ENCODE measurements around the gene CIP2A. TPM values are rescaled to one million over a fixed set of nuclear protein-coding genes. Genes with fewer than 3 reads are reported as not detected.

CIP2A gene
- total and polyA plus RNA-seq, 2 of the 13 experiments (the other 11 are each of a cell fraction or from before 2014, with no cell fraction given): 7.8 to 36.9 TPM

DNA sequence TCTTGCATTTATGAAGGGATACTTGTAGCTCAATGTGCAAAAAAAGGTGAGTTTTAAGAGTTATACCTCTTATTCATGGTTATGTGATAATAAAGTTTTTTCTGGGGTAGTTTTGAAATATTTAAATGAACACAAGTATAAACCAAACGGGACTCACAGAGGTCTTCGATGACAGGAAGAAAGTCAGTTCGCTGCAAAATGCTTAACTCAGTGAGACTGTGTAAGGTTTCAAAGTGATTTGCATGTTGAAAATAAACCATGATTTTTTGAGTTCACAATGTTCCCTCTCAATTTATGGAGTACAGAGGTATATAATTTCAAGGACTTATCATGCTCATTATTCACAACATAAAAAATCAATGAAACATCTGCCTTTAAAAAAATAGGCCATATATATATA lies 42.5 kb downstream of the CIP2A start:
- H3K36me3 ChIP-seq (replicated peaks in 1 of 2; ENCODE audit: control insufficient read depth in 1 of 2, insufficient read depth in 2 of 2, low read length in 2 of 2): peaks cover 0 to 7% of the 10 kb centered on the region in 2 experiments; a peak in 1 of 5 replicates
- no peaks in the 10 kb centered on the region for H3K79me2 ChIP-seq (ENCODE audit: insufficient read depth, low read length)
- H3K4me3 ChIP-seq (replicated peaks in 1 of 3; ENCODE audit: insufficient read depth in 1 of 3, low read depth in 2 of 3, low read length in 3 of 3): no peak overlapping the region
- WGBS (ENCODE audit: low lambda C conversion rate): 99% methylated on average over 3 of the region's 3 CpGs
- no peaks in the 10 kb centered on the region for H3K4me1 ChIP-seq (ENCODE audit: insufficient read depth, low read length)
- intact Hi-C loops (cut with micrococcal nuclease; ENCODE audit: unreplicated experiment) (no loop called here), in situ Hi-C loops (cut with HindIII; ENCODE audit: extremely low pct_ligation_motif_present, low pct_unique_long_range_greater_than_20kb) (no loop called here)
- no peak for ATAC-seq
- FAIRE-seq: no peak
- H3K4me2 ChIP-seq (ENCODE audit: low read depth, low read length): no peak overlapping the region
- CTCF ChIA-PET (ENCODE audit: low intra/inter-chr PET ratio, low total read pairs): no interaction called here
- H2AFZ ChIP-seq (ENCODE audit: low read length): no peak overlapping the region
- DNase-seq (ENCODE audit: low spot score): no peak
- no peak overlapping the region for H3K9ac ChIP-seq (ENCODE audit: insufficient read depth, low read depth, low read length)
- H3K27me3 ChIP-seq (ENCODE audit: control insufficient read depth in 1 of 2, insufficient read depth in 2 of 2, low read length in 2 of 2): no peaks in the 10 kb centered on the region
- H4K20me1 ChIP-seq (ENCODE audit: insufficient read depth, low read length): no peaks in the 10 kb centered on the region
- no peak overlapping the region for H3K27ac ChIP-seq (ENCODE audit: extremely low read length, insufficient read depth, low read length)
- POLR2A ChIA-PET: no interaction called here
- BruUV-seq (replicated peaks): no TSS peak
- no peaks in the 10 kb centered on the region for H3K9me3 ChIP-seq (ENCODE audit: low read length)
- TF ChIP-seq ATF3 (CRISPR knock-in tag; IDR thresholded peaks at IDR 0.05) (no peak), MED13 (CRISPR knock-in tag; IDR thresholded peaks at IDR 0.05) (no peak), GFI1 (CRISPR knock-in tag; IDR thresholded peaks at IDR 0.05; ENCODE audit: borderline replicate concordance) (no peak), ZNF496 (CRISPR knock-in tag; IDR thresholded peaks at IDR 0.05; ENCODE audit: insufficient replicate concordance) (no peak), SYNCRIP (IDR thresholded peaks at IDR 0.05; ENCODE audit: insufficient read depth, low read depth, low read length) (no peak), BORCS8-MEF2B (CRISPR knock-in tag; IDR thresholded peaks at IDR 0.05) (no peak), ISL2 (CRISPR knock-in tag; IDR thresholded peaks at IDR 0.05) (no peak), PAXIP1 (CRISPR knock-in tag; conservative IDR thresholded peaks at IDR 0.05) (no peak), ARID3A (IDR thresholded peaks at IDR 0.05; ENCODE audit: low read depth, low read length) (no peak), ZC3H13 (CRISPR knock-in tag; IDR thresholded peaks at IDR 0.05) (no peak), ZNF883 (CRISPR knock-in tag; IDR thresholded peaks at IDR 0.05; ENCODE audit: not compliant biosample characterization) (no peak)
- TF ChIP-seq, protein P1, sequence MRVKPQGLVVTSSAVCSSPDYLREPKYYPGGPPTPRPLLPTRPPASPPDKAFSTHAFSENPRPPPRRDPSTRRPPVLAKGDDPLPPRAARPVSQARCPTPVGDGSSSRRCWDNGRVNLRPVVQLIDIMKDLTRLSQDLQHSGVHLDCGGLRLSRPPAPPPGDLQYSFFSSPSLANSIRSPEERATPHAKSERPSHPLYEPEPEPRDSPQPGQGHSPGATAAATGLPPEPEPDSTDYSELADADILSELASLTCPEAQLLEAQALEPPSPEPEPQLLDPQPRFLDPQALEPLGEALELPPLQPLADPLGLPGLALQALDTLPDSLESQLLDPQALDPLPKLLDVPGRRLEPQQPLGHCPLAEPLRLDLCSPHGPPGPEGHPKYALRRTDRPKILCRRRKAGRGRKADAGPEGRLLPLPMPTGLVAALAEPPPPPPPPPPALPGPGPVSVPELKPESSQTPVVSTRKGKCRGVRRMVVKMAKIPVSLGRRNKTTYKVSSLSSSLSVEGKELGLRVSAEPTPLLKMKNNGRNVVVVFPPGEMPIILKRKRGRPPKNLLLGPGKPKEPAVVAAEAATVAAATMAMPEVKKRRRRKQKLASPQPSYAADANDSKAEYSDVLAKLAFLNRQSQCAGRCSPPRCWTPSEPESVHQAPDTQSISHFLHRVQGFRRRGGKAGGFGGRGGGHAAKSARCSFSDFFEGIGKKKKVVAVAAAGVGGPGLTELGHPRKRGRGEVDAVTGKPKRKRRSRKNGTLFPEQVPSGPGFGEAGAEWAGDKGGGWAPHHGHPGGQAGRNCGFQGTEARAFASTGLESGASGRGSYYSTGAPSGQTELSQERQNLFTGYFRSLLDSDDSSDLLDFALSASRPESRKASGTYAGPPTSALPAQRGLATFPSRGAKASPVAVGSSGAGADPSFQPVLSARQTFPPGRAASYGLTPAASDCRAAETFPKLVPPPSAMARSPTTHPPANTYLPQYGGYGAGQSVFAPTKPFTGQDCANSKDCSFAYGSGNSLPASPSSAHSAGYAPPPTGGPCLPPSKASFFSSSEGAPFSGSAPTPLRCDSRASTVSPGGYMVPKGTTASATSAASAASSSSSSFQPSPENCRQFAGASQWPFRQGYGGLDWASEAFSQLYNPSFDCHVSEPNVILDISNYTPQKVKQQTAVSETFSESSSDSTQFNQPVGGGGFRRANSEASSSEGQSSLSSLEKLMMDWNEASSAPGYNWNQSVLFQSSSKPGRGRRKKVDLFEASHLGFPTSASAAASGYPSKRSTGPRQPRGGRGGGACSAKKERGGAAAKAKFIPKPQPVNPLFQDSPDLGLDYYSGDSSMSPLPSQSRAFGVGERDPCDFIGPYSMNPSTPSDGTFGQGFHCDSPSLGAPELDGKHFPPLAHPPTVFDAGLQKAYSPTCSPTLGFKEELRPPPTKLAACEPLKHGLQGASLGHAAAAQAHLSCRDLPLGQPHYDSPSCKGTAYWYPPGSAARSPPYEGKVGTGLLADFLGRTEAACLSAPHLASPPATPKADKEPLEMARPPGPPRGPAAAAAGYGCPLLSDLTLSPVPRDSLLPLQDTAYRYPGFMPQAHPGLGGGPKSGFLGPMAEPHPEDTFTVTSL (CRISPR knock-in tag; IDR thresholded peaks at IDR 0.05; ENCODE audit: borderline replicate concordance): no peak
- TF ChIP-seq, protein P2, sequence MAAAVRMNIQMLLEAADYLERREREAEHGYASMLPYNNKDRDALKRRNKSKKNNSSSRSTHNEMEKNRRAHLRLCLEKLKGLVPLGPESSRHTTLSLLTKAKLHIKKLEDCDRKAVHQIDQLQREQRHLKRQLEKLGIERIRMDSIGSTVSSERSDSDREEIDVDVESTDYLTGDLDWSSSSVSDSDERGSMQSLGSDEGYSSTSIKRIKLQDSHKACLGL (CRISPR knock-in tag; IDR thresholded peaks at IDR 0.05): no peak
